ENCODE results near the gene FRMD4A.
"Not testable (repeated sequence)": the region's sequence is repeated elsewhere in the genome, so short reads cannot be mapped to it uniquely, and the experiment has no call there.

The FRMD4A gene

DNA sequence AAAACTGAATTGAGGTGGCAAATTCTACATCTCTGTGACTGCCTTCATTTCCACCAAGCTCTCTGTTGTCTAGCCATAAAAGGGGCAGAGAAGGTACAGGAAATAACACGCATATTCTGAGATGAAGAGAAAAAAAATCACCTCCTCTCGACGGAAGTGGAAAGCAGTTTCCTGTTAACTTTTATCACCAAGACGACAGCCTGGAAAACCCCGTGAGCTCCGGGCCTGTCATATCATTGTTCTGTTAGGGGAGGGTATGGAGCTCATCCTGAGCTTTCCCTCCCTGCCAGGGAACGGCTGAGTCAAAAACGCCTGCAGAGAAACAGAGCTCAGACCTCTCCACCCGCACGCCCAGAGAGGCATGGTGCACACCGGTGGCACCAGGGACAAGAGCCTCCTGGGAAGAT lies 543.7 kb downstream of the FRMD4A start:
- DNase-seq (ENCODE audit: low read depth) = peak; percentile 63

- no peak for DNase-seq (ENCODE audit: low read depth)
Observed at GRCh38 chr10:13784067-13784466, 546.7 kb downstream of the FRMD4A start.

- no peak for DNase-seq (ENCODE audit: low read depth)
Observed at GRCh38 chr10:13779748-13780147, 551.0 kb downstream of the FRMD4A start.

- DNase-seq (ENCODE audit: low read depth) = not testable (repeated sequence)
Observed at GRCh38 chr10:13778693-13778960, 552.1 kb downstream of the FRMD4A start.

DNA sequence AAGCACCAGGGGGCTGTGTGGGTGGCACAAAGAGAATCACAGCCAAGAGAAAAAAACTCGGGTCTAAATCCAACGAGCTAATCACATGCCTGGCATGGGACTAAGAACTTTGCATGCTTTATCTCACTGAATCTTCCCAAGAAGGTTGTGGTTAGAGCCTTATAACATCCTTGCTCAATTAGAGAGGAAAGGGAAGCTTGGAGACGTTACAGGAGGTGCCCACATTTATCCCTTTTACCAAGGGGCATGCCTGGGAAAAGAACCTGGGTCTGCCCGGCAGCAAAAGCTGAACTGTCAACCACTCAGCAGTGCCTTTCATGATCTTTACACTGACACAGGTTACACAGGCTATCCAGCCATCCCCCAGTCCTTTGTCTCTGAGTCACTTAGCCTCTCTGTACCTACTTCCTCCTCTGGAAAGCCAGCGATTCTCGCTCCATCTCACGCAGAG lies 553.8 kb downstream of the FRMD4A start:
- DNase-seq (ENCODE audit: low read depth) = no peak

DNA sequence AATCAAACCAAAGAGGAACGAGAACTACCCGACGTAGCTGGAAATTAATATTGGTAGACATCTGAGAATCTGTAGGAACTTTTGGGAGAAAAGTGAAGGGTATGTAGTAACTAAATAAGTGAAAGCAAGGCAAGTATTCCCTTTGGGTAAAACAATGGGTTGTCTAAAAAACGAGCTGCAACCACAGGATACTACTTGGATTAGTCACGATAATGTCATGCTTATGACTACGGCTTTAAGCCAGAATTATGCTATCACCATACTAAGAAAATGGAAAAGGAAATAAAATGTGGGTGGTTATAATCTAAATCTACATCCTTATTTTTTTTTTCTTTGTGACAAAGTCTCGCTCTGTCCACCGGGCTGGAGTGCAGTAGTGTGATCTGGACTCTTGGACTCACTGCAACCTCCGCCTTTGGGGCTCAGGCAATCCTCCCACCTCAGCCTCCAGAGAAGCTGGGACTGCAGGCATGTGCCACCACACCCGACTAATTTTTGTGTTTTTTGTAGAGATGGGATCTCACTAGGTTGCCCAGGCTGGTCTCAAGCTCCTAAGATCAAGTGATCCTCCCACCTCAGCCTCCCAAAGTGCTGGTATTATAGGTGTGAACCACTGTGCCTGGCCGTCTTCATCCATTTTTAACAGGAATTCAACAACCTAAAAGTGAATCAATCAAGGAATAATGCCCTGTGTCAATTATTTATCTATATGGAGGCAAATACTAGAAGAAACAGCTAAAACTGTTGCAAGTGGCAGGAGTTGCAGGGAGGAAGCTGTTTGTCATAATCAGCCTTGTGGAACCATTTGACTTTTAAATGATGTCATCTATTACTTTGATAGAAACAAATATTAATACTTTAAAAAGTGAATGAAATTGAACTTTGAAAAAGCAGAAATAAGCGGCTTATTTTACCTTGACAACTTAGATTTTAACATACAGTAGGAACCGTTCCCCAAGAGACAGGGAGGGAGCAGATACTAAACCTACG lies 554.6 kb downstream of the FRMD4A start:
- DNase-seq (ENCODE audit: low read depth) = no peak

DNA sequence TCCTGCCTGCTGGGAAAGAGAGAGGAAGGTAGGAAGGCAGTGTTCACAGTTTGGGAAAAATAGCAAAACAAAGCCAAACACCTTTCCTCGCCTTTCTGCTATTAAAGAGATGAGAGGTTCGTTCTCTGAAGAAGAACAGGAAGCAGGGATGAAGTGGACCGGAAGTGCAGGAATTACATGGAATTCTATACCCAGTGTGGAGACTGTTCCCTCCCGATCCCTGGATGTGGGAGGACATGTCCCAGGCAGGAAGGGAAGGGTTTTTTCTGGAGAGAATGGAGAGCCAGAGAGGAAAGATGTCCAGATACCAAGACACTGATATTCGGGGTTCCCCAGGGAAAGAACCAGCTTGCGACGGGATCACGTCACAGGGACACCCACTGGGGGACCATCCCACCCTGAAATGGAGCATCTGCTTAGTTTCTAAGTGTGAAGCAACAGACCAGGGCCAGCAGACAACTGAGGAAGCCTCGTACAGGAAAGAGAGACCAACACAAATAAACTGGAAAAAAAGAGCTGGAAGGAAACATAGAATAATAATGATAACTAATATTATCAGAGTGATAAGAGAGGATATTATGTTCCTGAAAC lies 556.3 kb downstream of the FRMD4A start:
- DNase-seq (ENCODE audit: low read depth) = no peak

- no peak for DNase-seq (ENCODE audit: low read depth)
Observed at GRCh38 chr10:13773496-13774170, 557.1 kb downstream of the FRMD4A start.

GRCh38 chr10:13773043-13773442 lies 557.7 kb downstream of the FRMD4A start:
- no peak for DNase-seq (ENCODE audit: low read depth)

GRCh38 chr10:13771992-13772391 lies 558.7 kb downstream of the FRMD4A start:
- DNase-seq (ENCODE audit: low read depth) = no peak

DNA sequence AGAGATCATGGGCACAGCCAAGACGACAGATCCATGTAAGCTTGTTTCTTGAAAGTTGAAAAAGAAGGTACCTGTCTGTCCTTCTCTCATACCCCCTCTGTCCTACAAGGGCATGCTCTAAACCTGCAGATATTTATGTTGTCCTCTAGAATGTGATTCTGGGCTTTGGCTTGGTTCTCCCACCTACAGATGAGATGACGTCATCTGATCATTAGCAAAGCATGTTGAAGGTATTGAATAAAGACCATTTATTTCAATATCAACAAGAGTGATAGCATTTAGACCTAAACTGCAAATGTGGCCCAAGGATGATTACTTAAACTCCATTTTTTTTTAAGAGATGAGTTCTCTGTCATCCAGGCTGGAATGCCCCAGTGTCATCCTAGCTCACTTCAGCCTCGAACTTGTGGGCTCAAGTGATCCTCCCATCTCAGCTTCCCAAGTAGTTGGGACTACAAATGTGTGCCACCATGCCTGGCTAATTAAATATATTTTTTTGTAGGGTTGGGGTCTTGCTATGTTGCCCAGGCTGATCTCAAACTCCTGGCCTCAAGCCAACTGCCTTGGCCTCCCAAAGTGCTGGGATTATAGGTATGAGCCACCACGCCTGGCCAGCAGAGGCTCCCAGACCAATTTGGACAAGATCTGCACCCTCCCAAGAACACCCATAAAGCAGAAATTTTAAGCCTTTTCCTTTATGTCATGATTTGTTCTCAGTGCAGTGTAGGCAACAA lies 559.8 kb downstream of the FRMD4A start:
- no peak for DNase-seq (ENCODE audit: low read depth)

DNA sequence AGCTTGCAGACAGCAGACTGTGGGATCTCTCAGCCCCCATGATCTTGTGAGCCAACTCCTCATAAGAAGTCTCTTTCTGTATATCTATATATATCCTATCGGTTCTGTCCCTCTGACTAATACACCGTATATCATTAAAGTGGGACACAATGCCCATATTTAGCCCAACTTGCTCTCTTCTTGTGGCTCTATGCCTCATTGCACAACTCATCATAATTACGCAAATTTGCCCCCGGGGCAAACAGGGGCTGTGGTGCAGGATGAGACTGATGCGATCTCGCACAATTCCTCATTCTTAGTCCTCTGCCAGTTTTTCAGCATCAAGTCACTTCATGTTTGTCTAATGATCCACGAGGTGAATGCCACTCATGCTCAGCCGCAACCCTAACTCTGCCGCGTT lies 560.8 kb downstream of the FRMD4A start:
- no peak for DNase-seq (ENCODE audit: low read depth)

- no peak for DNase-seq (ENCODE audit: low read depth)
Observed at GRCh38 chr10:13767676-13768178, 563.0 kb downstream of the FRMD4A start.

GRCh38 chr10:13767148-13767547 lies 563.6 kb downstream of the FRMD4A start:
- not testable (repeated sequence) for DNase-seq (ENCODE audit: low read depth)

- DNase-seq (ENCODE audit: low read depth) = no peak
Observed at GRCh38 chr10:13765641-13766341, 564.9 kb downstream of the FRMD4A start.

DNA sequence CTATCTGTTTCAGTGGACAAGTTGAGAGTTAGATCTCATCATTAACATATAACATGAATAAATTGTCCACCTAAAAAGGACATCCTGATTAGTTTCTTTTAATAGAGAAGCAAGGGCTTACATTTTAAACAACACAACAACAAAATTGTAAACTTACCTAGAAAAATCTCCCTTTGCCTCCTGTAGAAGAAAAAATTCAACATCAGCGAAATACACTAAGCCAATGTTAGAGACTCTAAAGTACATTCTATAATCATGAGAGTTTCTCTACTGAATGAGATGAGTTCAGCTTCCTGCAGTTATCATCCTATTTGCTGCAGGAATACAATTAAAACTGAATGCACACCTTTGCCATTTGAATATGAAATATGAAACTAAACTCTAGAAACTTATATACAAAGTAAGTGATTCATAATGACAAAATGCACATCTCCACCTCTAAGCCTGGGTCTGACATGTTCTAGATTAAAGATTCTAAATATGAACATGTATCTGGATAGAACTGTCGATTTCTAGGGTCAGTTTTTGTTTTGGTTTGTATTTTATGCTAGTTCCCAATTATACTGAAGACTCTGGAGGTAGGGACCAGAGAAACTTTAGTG lies 569.1 kb downstream of the FRMD4A start:
- no peak for DNase-seq (ENCODE audit: low read depth)

- DNase-seq (ENCODE audit: low read depth) = no peak
Observed at GRCh38 chr10:13759168-13759567, 571.6 kb downstream of the FRMD4A start.

DNA sequence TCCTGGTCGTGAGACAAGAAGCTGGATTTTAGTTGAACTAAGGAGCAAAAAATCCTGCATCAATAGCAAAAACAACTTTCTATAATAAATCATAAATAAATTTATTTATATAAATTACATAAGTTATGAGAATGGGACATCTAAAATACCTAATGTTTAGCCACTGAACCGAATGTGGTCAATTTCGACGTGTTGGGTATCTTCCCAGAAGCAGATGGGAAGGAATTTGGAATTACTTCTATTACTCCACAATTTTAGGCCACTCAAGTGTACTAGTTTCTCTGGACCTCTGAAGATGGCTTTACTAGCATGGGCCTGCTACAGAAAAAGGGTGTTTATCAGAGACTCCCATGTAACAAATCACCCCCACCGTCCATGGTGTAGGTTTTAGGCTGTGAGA lies 572.0 kb downstream of the FRMD4A start:
- no peak for DNase-seq (ENCODE audit: low read depth)

DNA sequence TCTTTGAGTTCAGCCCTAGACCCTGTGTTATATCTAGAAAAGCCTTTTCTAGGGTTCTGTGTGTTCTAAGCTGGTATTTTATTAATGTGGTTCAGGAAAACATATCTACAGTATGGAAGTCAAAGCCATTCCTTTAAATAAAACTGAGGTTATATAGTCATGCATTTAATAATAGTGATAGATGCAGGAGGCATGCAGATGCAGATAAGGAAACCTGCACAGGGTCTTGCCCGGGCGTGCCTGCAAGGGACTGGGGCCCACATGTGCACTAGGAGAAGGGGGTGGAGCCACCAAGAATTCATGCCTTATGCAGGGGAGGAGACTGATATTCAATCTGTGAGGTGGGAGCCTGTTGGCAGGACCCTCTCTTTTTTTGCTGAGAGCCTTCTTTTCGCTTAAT lies 572.4 kb downstream of the FRMD4A start:
- no peak for DNase-seq (ENCODE audit: low read depth)

GRCh38 chr10:13754277-13754676 lies 576.4 kb downstream of the FRMD4A start:
- no peak for DNase-seq (ENCODE audit: low read depth)

DNA sequence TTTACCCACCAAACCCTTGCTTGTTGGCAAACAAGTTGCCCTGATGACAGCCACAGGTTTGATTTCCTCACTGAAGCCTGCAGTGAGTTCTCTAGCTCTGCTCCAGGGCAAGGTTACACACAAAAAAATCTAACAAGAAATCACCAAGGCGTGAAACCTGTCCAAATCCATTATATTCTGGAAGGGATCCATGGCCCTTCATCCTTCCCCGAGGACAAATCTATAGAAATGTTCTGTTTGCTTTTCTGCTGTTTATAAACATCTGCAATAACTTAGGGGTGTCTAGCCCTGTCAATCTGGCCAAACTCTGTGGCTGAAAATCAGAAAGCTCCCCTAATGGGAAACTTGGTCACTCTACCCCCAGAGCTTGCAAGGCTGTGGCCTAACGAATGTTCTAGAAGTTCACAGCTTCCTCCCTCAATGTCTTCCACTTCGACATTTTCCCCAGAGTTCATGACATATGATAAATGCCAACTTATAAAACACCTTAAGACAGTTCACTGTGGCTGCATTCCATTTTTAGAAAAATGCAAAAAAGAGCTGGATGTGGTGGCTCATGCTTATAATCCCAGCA lies 579.4 kb downstream of the FRMD4A start:
- DNase-seq (ENCODE audit: low read depth) = no peak

Measured in stimulated activated CD8-positive, alpha-beta memory T cell treated with anti-CD3 and anti-CD28 coated beads, Interleukin-12 subunit alpha, Interleukin-12 subunit beta, amount 100 ng/mL, for 1 hour (primary cell).